ENCODE data around the gene SEMA4C. TPM values are rescaled to one million over a fixed set of nuclear protein-coding genes. Genes with fewer than 3 reads are reported as not detected.
A peak's percentile ranks its signal among the peaks of the same experiment; 100 is the strongest.

SEMA4C gene
- total and polyA plus RNA-seq, 9 of the 15 experiments (the other 6 are each of a cell fraction or from before 2014, with no cell fraction given), result 0.32 to 59.7 (median 23.9) TPM

DNA sequence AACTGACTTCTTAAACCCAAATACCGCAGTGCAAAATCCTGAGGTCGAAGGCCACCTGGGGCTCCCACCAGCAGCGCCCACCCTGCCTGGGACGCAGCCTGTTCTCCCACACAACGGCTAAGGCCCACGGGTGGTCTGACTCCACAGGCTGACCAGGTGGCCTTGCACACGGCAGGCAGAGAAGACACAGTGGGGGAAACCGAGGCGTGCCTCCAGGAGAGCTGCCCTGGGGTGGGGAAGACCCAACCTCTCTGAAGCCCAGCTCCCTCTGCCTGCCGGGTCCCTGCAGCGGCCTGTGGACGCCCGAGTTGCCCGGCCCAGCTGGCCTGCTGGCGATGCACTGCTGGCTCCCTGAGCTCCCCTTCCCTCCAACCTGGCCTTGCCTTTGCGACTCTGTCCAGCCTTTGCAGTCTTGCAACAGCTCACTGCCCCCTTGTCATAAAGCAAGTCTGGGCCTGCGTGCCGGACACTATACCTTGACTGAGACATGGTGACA lies 9.7 kb upstream of the SEMA4C start (continued):
- TF ChIP-seq, protein P1, sequence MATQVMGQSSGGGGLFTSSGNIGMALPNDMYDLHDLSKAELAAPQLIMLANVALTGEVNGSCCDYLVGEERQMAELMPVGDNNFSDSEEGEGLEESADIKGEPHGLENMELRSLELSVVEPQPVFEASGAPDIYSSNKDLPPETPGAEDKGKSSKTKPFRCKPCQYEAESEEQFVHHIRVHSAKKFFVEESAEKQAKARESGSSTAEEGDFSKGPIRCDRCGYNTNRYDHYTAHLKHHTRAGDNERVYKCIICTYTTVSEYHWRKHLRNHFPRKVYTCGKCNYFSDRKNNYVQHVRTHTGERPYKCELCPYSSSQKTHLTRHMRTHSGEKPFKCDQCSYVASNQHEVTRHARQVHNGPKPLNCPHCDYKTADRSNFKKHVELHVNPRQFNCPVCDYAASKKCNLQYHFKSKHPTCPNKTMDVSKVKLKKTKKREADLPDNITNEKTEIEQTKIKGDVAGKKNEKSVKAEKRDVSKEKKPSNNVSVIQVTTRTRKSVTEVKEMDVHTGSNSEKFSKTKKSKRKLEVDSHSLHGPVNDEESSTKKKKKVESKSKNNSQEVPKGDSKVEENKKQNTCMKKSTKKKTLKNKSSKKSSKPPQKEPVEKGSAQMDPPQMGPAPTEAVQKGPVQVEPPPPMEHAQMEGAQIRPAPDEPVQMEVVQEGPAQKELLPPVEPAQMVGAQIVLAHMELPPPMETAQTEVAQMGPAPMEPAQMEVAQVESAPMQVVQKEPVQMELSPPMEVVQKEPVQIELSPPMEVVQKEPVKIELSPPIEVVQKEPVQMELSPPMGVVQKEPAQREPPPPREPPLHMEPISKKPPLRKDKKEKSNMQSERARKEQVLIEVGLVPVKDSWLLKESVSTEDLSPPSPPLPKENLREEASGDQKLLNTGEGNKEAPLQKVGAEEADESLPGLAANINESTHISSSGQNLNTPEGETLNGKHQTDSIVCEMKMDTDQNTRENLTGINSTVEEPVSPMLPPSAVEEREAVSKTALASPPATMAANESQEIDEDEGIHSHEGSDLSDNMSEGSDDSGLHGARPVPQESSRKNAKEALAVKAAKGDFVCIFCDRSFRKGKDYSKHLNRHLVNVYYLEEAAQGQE (IDR thresholded peaks at IDR 0.05; ENCODE audit: borderline replicate concordance), result no peak
- TF ChIP-seq, protein P1 (CRISPR knock-in tag; IDR thresholded peaks at IDR 0.05; ENCODE audit: low read depth), result 0 out of 2 replicates have a peak, but pooled peaks have one; percentile 31
- no peak for TF ChIP-seq ZNF780A (CRISPR knock-in tag; IDR thresholded peaks at IDR 0.05)
